Uterus (tissue), 2 donors: Measurements from ENCODE around the gene AGMO.

ENCODE experiments used
- CTCF ChIP-seq, 4 experiments: fragments of 200-600 bp in 2 of 4; fragments of 450-650 bp in 2 of 4; sonication (generic) in 2 of 4; IDR thresholded peaks; one replicate each; pipeline ENCODE4 v1.5.1; 2016 to 2019; ENCODE audit warnings: antibody characterized with exemption in 4 of 4, mild to moderate bottlenecking in 2 of 4, moderate library complexity in 1 of 4
- POLR2A ChIP-seq, 2 donors: fragments of 450-650 bp; IDR thresholded peaks; one replicate each; pipeline ENCODE4 v1.6.1; 2016; ENCODE audit warnings: antibody characterized with exemption in 2 of 2, mild to moderate bottlenecking in 1 of 2, moderate library complexity in 1 of 2

- no peak for TF ChIP-seq CTCF (IDR thresholded peaks at IDR 0.05)
- no peak for TF ChIP-seq POLR2A (IDR thresholded peaks at IDR 0.05)
Measured at GRCh38 chr7:15462721-15463389, 99.0 kb downstream of the AGMO start.
